Measurements from ENCODE around the gene CDHR1. TPM values are rescaled to one million over a fixed set of nuclear protein-coding genes. Genes with fewer than 3 reads are reported as not detected.

Gene CDHR1
- polyA plus RNA-seq, 3 donors, result not detected

DNA sequence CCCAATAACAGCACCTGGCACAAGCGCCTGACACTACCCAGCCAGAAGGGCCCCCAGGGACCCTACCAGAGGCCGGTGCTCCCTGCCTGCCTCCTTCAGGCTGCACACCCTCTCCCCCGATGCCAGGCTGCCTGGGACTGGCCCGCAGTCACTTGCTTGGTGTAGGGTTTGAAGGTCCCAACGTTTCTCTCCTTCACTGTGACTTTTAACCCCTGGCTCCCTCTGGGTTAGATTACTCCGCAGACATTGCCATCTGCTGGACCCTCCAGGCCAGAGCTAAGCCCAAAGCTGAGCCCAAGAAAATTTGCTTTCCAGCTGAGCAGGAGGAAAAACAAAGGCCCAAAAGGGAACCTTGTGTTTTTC, 6.9 kb downstream of the CDHR1 start:
- no peaks in the 10 kb centered on the region for H3K36me3 ChIP-seq (replicated peaks in 1 of 2; ENCODE audit: control insufficient read depth in 1 of 2, insufficient read depth in 2 of 2, low read length in 2 of 2)
- Mint-ChIP-seq H3K9me3 (no peaks in the 10 kb centered on the region), H3K4me3 (no peak overlapping the region), H3K36me3 (no peaks in the 10 kb centered on the region), H3K4me1 (no peaks in the 10 kb centered on the region), H3K27ac (no peak overlapping the region), H3K27me3 (ENCODE audit: low read depth in 3 of 3) (peaks cover 5 to 15% (median 11%) of the 10 kb centered on the region in 3 donors)
- H3K27me3 ChIP-seq (ENCODE audit: control insufficient read depth in 2 of 2, insufficient read depth in 2 of 2, low read length in 2 of 2), result peaks cover 2 to 14% of the 10 kb centered on the region in 2 donors
- no peaks in the 10 kb centered on the region for H4K20me1 ChIP-seq (ENCODE audit: insufficient read depth, low read length)
- intact Hi-C loops (cut with micrococcal nuclease), result no loop called here
- H3K4me3 ChIP-seq (replicated peaks in 1 of 3; ENCODE audit: low read depth in 2 of 3, low read length in 3 of 3), result no peak overlapping the region
- no peaks in the 10 kb centered on the region for H3K79me2 ChIP-seq (ENCODE audit: insufficient read depth, low read length)
- H2AFZ ChIP-seq (ENCODE audit: insufficient read depth, low read depth, low read length, poor library complexity, severe bottlenecking), result no peak overlapping the region
- no peak overlapping the region for H3K27ac ChIP-seq (ENCODE audit: low read depth in 1 of 2, low read length in 2 of 2)
- no peak overlapping the region for H3K4me2 ChIP-seq (replicated peaks; ENCODE audit: extremely low read depth, low read length, poor library complexity, severe bottlenecking)
- TF ChIP-seq, protein P1, sequence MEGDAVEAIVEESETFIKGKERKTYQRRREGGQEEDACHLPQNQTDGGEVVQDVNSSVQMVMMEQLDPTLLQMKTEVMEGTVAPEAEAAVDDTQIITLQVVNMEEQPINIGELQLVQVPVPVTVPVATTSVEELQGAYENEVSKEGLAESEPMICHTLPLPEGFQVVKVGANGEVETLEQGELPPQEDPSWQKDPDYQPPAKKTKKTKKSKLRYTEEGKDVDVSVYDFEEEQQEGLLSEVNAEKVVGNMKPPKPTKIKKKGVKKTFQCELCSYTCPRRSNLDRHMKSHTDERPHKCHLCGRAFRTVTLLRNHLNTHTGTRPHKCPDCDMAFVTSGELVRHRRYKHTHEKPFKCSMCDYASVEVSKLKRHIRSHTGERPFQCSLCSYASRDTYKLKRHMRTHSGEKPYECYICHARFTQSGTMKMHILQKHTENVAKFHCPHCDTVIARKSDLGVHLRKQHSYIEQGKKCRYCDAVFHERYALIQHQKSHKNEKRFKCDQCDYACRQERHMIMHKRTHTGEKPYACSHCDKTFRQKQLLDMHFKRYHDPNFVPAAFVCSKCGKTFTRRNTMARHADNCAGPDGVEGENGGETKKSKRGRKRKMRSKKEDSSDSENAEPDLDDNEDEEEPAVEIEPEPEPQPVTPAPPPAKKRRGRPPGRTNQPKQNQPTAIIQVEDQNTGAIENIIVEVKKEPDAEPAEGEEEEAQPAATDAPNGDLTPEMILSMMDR (IDR thresholded peaks at IDR 0.05), result no peak
- H3K4me1 ChIP-seq (ENCODE audit: control insufficient read depth in 1 of 2, insufficient read depth in 2 of 2, low read length in 2 of 2), result no peaks in the 10 kb centered on the region
- no peak overlapping the region for H3K9ac ChIP-seq (ENCODE audit: insufficient read depth, low read length, poor library complexity, severe bottlenecking)
- no peaks in the 10 kb centered on the region for H3K9me3 ChIP-seq (replicated peaks in 1 of 2; ENCODE audit: control insufficient read depth in 1 of 2, insufficient read depth in 1 of 2, low read length in 2 of 2)
- 89% methylated on average over 3 of the region's 6 CpGs for WGBS (ENCODE audit: insufficient coverage)
- DNase-seq, result no peak

DNA sequence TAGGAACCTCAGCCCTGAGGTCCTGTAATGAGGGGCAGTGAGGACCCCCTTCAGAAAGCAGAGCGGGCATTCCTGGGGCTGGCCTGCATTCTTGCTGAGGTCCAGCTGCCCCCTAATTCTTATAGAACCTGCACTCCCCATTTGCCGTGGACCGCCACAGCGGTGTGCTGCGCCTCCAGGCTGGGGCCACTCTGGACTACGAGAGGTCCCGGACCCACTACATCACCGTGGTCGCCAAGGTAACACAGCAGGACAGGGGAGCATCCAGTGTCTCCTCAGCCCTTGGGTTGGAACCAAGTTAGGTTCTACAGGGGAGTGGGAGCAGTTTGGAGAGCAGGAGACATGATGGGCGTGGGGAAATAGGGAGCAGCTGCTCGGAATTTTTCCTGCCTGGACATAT, 7.3 kb downstream of the CDHR1 start:
- Histone ChIP-seq H3K4me2 (replicated peaks; ENCODE audit: extremely low read depth, low read length, poor library complexity, severe bottlenecking) (no peak overlapping the region), H4K20me1 (ENCODE audit: insufficient read depth, low read length) (no peaks in the 10 kb centered on the region), H3K36me3 (replicated peaks in 1 of 2; ENCODE audit: control insufficient read depth in 1 of 2, insufficient read depth in 2 of 2, low read length in 2 of 2) (no peaks in the 10 kb centered on the region), H3K27ac (ENCODE audit: low read depth in 1 of 2, low read length in 2 of 2) (no peak overlapping the region), H3K4me1 (ENCODE audit: control insufficient read depth in 1 of 2, insufficient read depth in 2 of 2, low read length in 2 of 2) (no peaks in the 10 kb centered on the region), H3K4me3 (replicated peaks in 1 of 3; ENCODE audit: low read depth in 2 of 3, low read length in 3 of 3) (no peak overlapping the region), H3K79me2 (ENCODE audit: insufficient read depth, low read length) (no peaks in the 10 kb centered on the region), H3K9me3 (replicated peaks in 1 of 2; ENCODE audit: control insufficient read depth in 1 of 2, insufficient read depth in 1 of 2, low read length in 2 of 2) (no peaks in the 10 kb centered on the region), H2AFZ (ENCODE audit: insufficient read depth, low read depth, low read length, poor library complexity, severe bottlenecking) (no peak overlapping the region), H3K27me3 (ENCODE audit: control insufficient read depth in 2 of 2, insufficient read depth in 2 of 2, low read length in 2 of 2) (peaks cover 0 to 9% of the 10 kb centered on the region in 2 donors), H3K9ac (ENCODE audit: insufficient read depth, low read length, poor library complexity, severe bottlenecking) (no peak overlapping the region)
- Mint-ChIP-seq H3K4me3 (no peak overlapping the region), H3K4me1 (no peaks in the 10 kb centered on the region), H3K27ac (no peak overlapping the region), H3K9me3 (no peaks in the 10 kb centered on the region), H3K27me3 (ENCODE audit: low read depth in 3 of 3) (peaks cover 5 to 11% (median 7%) of the 10 kb centered on the region in 3 donors), H3K36me3 (no peaks in the 10 kb centered on the region)
- no peak for DNase-seq
- TF ChIP-seq, protein P1 (IDR thresholded peaks at IDR 0.05), result no peak
- 91% methylated on average over 8 of the region's 11 CpGs for WGBS (ENCODE audit: insufficient coverage)
- intact Hi-C loops (cut with micrococcal nuclease), result no loop called here

All from CD14-positive monocyte (primary cell).